ENCODE measurements around the gene GPX4. TPM values are rescaled to one million over a fixed set of nuclear protein-coding genes. Genes with fewer than 3 reads are reported as not detected.

GPX4 gene
- total RNA-seq, 1 experiment from 2014 or later, result 577 TPM

DNA sequence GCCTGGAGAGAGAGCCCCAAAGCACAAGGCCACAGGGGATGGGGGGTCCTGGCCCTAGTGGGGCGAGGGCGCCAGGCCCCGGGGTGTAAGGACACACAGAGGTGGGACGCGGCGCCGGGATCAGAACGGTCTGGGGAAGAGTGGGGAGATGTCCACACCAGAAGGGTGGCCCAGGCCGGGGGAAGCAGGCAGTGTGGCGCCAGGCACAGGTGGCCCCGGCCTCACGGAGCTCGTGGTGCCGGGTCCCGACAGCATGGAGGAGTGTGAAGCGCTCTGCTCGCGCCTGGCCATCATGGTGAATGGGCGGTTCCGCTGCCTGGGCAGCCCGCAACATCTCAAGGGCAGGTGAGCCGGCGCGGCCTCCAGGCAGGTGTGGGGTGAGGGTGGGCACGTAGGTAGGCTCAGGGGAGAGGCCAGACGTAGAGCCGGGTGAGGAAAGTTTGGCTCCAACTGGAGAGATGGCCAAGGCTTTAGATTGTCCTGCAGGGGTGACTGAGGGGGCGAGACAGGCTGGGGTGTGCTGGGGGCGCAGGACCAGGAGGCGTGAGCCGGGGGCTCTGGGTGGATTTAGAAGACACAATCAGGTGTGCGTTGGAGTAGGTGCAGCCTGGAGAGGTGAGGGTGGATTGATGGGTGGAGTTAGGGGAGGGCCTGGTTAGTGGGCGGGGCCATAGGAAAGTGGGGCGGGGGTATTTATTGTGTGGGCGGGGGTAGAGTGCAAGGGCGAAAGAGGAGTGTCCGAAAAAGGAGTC lies 39.7 kb upstream of the GPX4 start:
- intact Hi-C loops (cut with micrococcal nuclease; ENCODE audit: unreplicated experiment), result no loop called here
- in situ Hi-C loops (cut with HindIII; ENCODE audit: low pct_unique_long_range_greater_than_20kb, low sequenced_read_pairs), result no loop called here
- ATAC-seq (peak; percentile 12; the same call in 1 of the 2 replicates), DNase-seq (ENCODE audit: low read depth, low spot score) (no peak)
- Histone ChIP-seq H3K27me3 (ENCODE audit: control insufficient read depth, insufficient read depth, low read length) (no peaks in the 10 kb centered on the region), H3K4me1 (ENCODE audit: control insufficient read depth, insufficient read depth, low read length) (peaks cover 17% of the 10 kb centered on the region), H3K36me3 (ENCODE audit: control insufficient read depth, insufficient read depth, low read length) (no peaks in the 10 kb centered on the region; the same call in 1 of the 2 replicates), H3K9me3 (ENCODE audit: control insufficient read depth, insufficient read depth, low read depth, low read length) (no peaks in the 10 kb centered on the region), H3K27ac (ENCODE audit: low read length) (no peak overlapping the region), H3K4me3 (ENCODE audit: low read depth in 2 of 2, low read length in 2 of 2) (no peak overlapping the region)
- ChIA-PET CTCF (interaction anchor here (0.5 to 0.6 kb wide), 2 partner anchors 65 to 178 kb away, joined by 4 to 7 read pairs; partner anchors contain the start of gene ATP5F1D), POLR2A (no interaction called here)
- TF ChIP-seq SIN3A (IDR thresholded peaks at IDR 0.05; ENCODE audit: borderline replicate concordance, insufficient read depth, low read depth, low read length) (no peak), POLR2AphosphoS5 (IDR thresholded peaks at IDR 0.05; ENCODE audit: low read depth, low read length) (no peak; the same call in 1 of the 2 replicates), TCF7L2 (IDR thresholded peaks at IDR 0.05; ENCODE audit: low read depth, low read length) (no peak)
- TF ChIP-seq, protein P1, sequence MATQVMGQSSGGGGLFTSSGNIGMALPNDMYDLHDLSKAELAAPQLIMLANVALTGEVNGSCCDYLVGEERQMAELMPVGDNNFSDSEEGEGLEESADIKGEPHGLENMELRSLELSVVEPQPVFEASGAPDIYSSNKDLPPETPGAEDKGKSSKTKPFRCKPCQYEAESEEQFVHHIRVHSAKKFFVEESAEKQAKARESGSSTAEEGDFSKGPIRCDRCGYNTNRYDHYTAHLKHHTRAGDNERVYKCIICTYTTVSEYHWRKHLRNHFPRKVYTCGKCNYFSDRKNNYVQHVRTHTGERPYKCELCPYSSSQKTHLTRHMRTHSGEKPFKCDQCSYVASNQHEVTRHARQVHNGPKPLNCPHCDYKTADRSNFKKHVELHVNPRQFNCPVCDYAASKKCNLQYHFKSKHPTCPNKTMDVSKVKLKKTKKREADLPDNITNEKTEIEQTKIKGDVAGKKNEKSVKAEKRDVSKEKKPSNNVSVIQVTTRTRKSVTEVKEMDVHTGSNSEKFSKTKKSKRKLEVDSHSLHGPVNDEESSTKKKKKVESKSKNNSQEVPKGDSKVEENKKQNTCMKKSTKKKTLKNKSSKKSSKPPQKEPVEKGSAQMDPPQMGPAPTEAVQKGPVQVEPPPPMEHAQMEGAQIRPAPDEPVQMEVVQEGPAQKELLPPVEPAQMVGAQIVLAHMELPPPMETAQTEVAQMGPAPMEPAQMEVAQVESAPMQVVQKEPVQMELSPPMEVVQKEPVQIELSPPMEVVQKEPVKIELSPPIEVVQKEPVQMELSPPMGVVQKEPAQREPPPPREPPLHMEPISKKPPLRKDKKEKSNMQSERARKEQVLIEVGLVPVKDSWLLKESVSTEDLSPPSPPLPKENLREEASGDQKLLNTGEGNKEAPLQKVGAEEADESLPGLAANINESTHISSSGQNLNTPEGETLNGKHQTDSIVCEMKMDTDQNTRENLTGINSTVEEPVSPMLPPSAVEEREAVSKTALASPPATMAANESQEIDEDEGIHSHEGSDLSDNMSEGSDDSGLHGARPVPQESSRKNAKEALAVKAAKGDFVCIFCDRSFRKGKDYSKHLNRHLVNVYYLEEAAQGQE (IDR thresholded peaks at IDR 0.05; ENCODE audit: insufficient read depth in 1 of 2, low read depth in 2 of 2, low read length in 1 of 2), result no peak
- TF ChIP-seq, protein P2, sequence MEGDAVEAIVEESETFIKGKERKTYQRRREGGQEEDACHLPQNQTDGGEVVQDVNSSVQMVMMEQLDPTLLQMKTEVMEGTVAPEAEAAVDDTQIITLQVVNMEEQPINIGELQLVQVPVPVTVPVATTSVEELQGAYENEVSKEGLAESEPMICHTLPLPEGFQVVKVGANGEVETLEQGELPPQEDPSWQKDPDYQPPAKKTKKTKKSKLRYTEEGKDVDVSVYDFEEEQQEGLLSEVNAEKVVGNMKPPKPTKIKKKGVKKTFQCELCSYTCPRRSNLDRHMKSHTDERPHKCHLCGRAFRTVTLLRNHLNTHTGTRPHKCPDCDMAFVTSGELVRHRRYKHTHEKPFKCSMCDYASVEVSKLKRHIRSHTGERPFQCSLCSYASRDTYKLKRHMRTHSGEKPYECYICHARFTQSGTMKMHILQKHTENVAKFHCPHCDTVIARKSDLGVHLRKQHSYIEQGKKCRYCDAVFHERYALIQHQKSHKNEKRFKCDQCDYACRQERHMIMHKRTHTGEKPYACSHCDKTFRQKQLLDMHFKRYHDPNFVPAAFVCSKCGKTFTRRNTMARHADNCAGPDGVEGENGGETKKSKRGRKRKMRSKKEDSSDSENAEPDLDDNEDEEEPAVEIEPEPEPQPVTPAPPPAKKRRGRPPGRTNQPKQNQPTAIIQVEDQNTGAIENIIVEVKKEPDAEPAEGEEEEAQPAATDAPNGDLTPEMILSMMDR (IDR thresholded peaks at IDR 0.05), result no peak
- no TSS peak for BruUV-seq (replicated peaks)

DNA sequence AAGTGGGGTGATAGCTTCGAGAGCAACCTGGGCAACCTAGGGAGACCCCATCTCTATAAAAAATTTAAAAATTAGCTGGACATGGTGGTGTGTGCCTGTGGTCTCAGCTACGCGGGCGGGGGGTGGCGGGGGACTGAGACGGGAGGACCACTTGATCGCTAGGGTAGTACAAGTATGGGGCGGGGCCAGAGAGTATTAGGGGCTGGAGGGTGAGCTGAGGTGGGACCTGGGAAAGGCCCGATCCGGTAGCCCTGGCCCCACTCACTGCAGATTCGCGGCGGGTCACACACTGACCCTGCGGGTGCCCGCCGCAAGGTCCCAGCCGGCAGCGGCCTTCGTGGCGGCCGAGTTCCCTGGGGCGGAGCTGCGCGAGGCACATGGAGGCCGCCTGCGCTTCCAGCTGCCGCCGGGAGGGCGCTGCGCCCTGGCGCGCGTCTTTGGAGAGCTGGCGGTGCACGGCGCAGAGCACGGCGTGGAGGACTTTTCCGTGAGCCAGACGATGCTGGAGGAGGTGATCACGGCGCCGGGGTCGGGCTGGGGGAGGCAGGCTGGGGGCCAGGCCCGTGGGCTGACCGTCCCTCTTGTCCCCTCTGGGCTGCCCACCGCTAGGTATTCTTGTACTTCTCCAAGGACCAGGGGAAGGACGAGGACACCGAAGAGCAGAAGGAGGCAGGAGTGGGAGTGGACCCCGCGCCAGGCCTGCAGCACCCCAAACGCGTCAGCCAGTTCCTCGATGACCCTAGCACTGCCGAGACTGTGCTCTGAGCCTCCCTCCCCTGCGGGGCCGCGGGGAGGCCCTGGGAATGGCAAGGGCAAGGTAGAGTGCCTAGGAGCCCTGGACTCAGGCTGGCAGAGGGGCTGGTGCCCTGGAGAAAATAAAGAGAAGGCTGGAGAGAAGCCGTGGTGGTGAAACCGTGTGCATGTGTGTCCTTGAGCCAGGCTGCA lies 38.9 kb upstream of the GPX4 start:
- in situ Hi-C loops (cut with HindIII; ENCODE audit: low pct_unique_long_range_greater_than_20kb, low sequenced_read_pairs) (no loop called here), intact Hi-C loops (cut with micrococcal nuclease; ENCODE audit: unreplicated experiment) (no loop called here)
- H3K9me3 ChIP-seq (ENCODE audit: control insufficient read depth, insufficient read depth, low read depth, low read length), result no peaks in the 10 kb centered on the region
- peak; percentile 82 for ATAC-seq
- TF ChIP-seq, protein P2 (IDR thresholded peaks at IDR 0.05), result peak; percentile 88
- TF ChIP-seq, protein P1 (IDR thresholded peaks at IDR 0.05; ENCODE audit: insufficient read depth in 1 of 2, low read depth in 2 of 2, low read length in 1 of 2), result no peak
- no TSS peak for BruUV-seq (replicated peaks)
- POLR2A ChIA-PET, result interaction anchor here (0.6 kb wide), 1 partner anchor 12 kb away, joined by 5 read pairs; no protein-coding TSS in a partner anchor
- peaks cover 17% of the 10 kb centered on the region for H3K4me1 ChIP-seq (ENCODE audit: control insufficient read depth, insufficient read depth, low read length)
- peak overlapping the region; percentile 66 for H3K27ac ChIP-seq (ENCODE audit: low read length)
- no peaks in the 10 kb centered on the region; the same call in 1 of the 2 replicates for H3K36me3 ChIP-seq (ENCODE audit: control insufficient read depth, insufficient read depth, low read length)
- CTCF ChIA-PET, result interaction anchor here (0.6 kb wide), 1 partner anchor 17 kb away, joined by 7 read pairs; no protein-coding TSS in a partner anchor
- H3K4me3 ChIP-seq (ENCODE audit: low read depth in 2 of 2, low read length in 2 of 2), result peak overlapping the region in 1 of 2 experiments; percentile 16; a peak in 1 of 4 replicates
- DNase-seq (ENCODE audit: low read depth, low spot score), result no peak
- no peaks in the 10 kb centered on the region for H3K27me3 ChIP-seq (ENCODE audit: control insufficient read depth, insufficient read depth, low read length)

Data from Panc1 (cell line).